Ishikawa (cell line): ENCODE results near the gene ME2.

Experiments used
- CEBPB ChIP-seq: IDR thresholded peaks from 2 replicates; pipeline ENCODE4 v1.6.1; 2012
- CREB1 ChIP-seq: IDR thresholded peaks from 2 replicates; pipeline ENCODE4 v1.6.1; 2012; ENCODE audit warnings: low read depth
- EGR1 ChIP-seq: IDR thresholded peaks from 2 replicates; pipeline ENCODE4 v1.6.1; 2012
- EP300 ChIP-seq: IDR thresholded peaks from 2 replicates; pipeline ENCODE4 v1.6.1; 2012; ENCODE audit warnings: borderline replicate concordance
- FOXM1 ChIP-seq: IDR thresholded peaks from 2 replicates; pipeline ENCODE4 v1.6.1; 2012; ENCODE audit warnings: low read depth, borderline replicate concordance
- NFIC ChIP-seq: IDR thresholded peaks from 2 replicates; pipeline ENCODE4 v1.6.1; 2012
- RAD21 ChIP-seq: IDR thresholded peaks from 2 replicates; pipeline ENCODE4 v1.6.1; 2012; ENCODE audit warnings: low read depth
- TAF1 ChIP-seq: IDR thresholded peaks from 2 replicates; pipeline ENCODE4 v1.6.1; 2012; ENCODE audit warnings: low read depth, mild to moderate bottlenecking
- TCF12 ChIP-seq: IDR thresholded peaks from 2 replicates; pipeline ENCODE4 v1.6.1; 2012; ENCODE audit warnings: low read depth
- TEAD4 ChIP-seq: IDR thresholded peaks from 2 replicates; pipeline ENCODE4 v1.6.1; 2012
- YY1 ChIP-seq: IDR thresholded peaks from 2 replicates; pipeline ENCODE4 v1.6.1; 2012; ENCODE audit warnings: low read depth
- ZBTB7A ChIP-seq: IDR thresholded peaks from 2 replicates; pipeline ENCODE4 v1.6.1; 2012; ENCODE audit warnings: low read depth
- TF ChIP-seq, protein P1 (sequence below): IDR thresholded peaks from 2 replicates; pipeline ENCODE4 v1.6.1; 2012; ENCODE audit warnings: low read depth, mild to moderate bottlenecking
- TF ChIP-seq, protein P2 (sequence below): IDR thresholded peaks from 2 replicates; pipeline ENCODE4 v1.6.1; 2012
- TF ChIP-seq, protein P3 (sequence below): IDR thresholded peaks from 2 replicates; pipeline ENCODE4 v1.6.1; 2012

ME2 gene

DNA sequence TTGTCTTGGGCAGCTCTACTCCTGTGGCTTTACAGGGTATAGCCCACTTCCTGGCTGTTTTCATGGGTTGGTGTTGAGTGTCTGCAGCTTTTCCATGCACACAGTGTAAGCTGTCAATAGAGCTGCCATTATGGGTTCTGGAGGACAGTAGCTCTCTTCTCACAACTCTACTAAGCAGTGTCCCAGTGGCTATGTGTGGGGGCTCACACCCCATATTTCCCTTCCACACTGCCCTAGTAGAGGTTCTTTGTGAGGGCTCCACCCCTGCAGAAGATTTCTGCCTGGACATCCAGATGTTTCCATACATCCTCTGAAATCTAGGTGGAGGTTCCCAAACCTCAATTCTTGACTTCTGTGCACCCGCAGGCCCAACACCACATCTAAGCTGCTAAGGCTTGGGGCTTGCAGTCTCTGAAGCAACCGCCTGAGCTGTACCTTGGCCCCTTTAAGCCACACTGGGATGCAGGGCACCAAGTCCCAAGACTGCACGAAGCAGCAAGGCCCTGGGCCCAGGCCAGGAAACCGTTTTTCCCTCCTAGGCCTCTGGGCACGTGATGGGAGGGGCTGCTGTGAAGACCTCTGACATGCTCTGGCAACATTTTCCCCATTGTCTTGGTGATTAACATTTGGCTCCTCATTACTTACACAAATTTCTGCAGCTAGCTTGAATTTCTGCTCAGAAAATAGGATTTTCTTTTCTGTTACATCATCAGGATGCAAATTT, 98.3 kb downstream of the ME2 start:
- TF ChIP-seq EP300 = no peak
- TF ChIP-seq, protein P1, sequence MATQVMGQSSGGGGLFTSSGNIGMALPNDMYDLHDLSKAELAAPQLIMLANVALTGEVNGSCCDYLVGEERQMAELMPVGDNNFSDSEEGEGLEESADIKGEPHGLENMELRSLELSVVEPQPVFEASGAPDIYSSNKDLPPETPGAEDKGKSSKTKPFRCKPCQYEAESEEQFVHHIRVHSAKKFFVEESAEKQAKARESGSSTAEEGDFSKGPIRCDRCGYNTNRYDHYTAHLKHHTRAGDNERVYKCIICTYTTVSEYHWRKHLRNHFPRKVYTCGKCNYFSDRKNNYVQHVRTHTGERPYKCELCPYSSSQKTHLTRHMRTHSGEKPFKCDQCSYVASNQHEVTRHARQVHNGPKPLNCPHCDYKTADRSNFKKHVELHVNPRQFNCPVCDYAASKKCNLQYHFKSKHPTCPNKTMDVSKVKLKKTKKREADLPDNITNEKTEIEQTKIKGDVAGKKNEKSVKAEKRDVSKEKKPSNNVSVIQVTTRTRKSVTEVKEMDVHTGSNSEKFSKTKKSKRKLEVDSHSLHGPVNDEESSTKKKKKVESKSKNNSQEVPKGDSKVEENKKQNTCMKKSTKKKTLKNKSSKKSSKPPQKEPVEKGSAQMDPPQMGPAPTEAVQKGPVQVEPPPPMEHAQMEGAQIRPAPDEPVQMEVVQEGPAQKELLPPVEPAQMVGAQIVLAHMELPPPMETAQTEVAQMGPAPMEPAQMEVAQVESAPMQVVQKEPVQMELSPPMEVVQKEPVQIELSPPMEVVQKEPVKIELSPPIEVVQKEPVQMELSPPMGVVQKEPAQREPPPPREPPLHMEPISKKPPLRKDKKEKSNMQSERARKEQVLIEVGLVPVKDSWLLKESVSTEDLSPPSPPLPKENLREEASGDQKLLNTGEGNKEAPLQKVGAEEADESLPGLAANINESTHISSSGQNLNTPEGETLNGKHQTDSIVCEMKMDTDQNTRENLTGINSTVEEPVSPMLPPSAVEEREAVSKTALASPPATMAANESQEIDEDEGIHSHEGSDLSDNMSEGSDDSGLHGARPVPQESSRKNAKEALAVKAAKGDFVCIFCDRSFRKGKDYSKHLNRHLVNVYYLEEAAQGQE = no peak
- TF ChIP-seq, protein P2, sequence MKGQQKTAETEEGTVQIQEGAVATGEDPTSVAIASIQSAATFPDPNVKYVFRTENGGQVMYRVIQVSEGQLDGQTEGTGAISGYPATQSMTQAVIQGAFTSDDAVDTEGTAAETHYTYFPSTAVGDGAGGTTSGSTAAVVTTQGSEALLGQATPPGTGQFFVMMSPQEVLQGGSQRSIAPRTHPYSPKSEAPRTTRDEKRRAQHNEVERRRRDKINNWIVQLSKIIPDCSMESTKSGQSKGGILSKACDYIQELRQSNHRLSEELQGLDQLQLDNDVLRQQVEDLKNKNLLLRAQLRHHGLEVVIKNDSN = no peak
- TF ChIP-seq CREB1 = no peak
- no peak for TF ChIP-seq ZBTB7A
- TF ChIP-seq TEAD4 = no peak
- no peak for TF ChIP-seq YY1
- TF ChIP-seq NFIC = no peak
- TF ChIP-seq TCF12 = no peak
- TF ChIP-seq, protein P3, sequence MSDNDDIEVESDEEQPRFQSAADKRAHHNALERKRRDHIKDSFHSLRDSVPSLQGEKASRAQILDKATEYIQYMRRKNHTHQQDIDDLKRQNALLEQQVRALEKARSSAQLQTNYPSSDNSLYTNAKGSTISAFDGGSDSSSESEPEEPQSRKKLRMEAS = no peak
- no peak for TF ChIP-seq RAD21
- no peak for TF ChIP-seq EGR1
- TF ChIP-seq CEBPB = no peak
- TF ChIP-seq FOXM1 = no peak
- TF ChIP-seq TAF1 = no peak

DNA sequence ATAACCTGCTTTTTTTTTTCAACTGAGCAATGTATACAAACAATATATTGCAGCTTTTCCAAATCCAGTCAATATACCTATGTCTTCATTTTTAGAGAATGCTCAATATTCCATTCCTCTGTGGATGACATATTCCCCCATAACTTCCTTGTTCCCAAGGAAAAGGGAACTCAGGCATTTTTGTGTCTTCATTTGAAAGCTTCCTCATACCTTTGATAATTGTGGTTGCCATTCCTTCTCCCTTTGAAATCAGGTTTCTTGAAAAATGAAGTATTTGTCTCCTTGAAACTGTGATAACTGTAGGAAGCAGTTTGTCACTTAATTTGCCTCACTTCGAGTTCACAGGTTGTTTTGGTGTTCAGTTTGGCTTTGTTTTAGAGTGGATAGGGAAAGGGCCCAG, 102.5 kb downstream of the ME2 start:
- no peak for TF ChIP-seq RAD21
- TF ChIP-seq NFIC = no peak
- no peak for TF ChIP-seq FOXM1
- TF ChIP-seq, protein P2 = no peak
- no peak for TF ChIP-seq YY1
- no peak for TF ChIP-seq EGR1
- TF ChIP-seq TAF1 = no peak
- TF ChIP-seq EP300 = no peak
- no peak for TF ChIP-seq TEAD4
- no peak for TF ChIP-seq CEBPB
- TF ChIP-seq, protein P3 = no peak

DNA sequence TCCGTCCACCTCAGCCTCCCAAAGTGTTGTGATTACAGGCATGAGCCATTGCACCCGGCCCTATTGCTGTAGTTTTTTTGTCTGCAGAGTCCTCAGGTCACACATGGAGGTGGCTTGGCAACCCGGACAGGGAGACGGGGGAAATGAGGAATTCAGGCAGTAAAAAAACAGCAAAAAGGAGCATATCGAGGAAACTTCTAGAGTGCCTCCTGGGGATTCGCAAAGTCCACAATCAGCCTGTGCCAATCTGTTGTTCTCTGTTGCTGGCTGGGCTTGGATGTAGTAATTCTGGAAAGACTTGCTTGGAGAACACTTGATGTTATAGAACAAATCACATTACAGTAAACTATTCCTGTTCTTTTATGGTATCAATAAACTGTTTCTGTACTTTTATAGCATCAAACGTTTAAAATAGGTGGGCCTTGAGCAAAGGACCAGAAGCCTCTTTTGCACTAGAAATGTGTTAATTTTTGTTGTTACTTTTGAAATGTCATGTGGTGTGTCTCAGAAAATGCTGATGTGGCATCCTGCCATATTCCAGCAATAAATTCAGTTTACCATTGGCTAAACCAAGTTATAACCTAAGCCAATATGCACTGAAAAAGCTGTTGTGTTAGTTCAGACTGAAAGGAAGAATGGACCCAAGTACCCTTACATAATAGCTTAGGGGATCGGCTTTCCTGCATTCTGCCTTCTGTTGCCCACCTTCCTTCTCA, 103.3 kb downstream of the ME2 start:
- TF ChIP-seq TEAD4 (no peak), NFIC (no peak), EGR1 (no peak), TAF1 (no peak)

DNA sequence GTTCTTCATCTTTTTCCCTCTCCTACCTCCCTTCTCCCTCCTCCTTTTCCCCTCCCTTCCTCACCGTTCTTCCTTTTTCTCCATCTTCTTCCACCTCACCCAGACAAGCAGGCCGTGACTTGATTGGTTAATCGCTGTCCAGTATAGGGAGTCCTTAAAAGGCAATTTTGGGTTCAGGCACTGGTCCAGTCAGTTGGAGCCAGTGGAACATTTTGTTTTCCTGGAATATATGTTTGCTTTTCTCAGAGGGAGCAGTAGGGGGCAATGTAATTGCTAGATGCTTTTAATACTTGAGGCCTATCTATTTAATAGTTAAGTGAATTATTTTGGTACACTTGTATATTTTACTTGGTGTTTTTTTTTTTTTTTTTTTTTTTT, 103.9 kb downstream of the ME2 start:
- TF ChIP-seq RAD21 = no peak
- TF ChIP-seq, protein P2 = no peak
- no peak for TF ChIP-seq YY1
- no peak for TF ChIP-seq CREB1
- no peak for TF ChIP-seq NFIC
- no peak for TF ChIP-seq EP300
- TF ChIP-seq, protein P1 = no peak
- TF ChIP-seq CEBPB = no peak
- TF ChIP-seq EGR1 = no peak
- no peak for TF ChIP-seq TEAD4
- TF ChIP-seq FOXM1 = no peak
- TF ChIP-seq, protein P3 = no peak
- no peak for TF ChIP-seq TCF12
- no peak for TF ChIP-seq TAF1
- TF ChIP-seq ZBTB7A = no peak
